ENCODE data around the gene LHFPL2. TPM values are rescaled to one million over a fixed set of nuclear protein-coding genes. Genes with fewer than 3 reads are reported as not detected.

LHFPL2 gene
- total and polyA plus RNA-seq, 9 of the 15 experiments (the other 6 are each of a cell fraction or from before 2014, with no cell fraction given) = 1.0 to 6.6 (median 4.6) TPM

DNA sequence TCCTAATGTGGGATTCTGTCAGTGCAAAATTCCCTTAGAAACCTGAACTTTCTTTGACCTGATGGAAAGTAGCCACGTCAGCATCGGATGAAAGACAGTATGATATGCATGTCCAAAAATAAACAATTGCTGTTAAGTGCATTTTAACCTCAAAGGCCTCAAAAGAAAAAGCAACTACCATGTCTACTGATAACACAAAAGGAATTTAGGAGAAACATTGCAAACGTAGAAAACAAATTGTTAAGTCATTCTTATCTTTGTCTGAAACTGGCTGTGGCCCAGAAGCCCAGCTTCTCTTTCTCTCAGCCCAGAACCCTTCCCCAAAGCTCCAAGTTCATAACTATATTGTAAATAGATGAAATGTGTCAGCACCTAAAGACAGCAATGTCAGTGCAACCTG is 11.1 kb upstream of the LHFPL2 start (continued):
- TF ChIP-seq SIN3A (IDR thresholded peaks at IDR 0.05; ENCODE audit: borderline replicate concordance in 2 of 2, control insufficient read depth in 1 of 2, low read depth in 2 of 2, low read length in 2 of 2) (no peak), NCOA2 (IDR thresholded peaks at IDR 0.05; ENCODE audit: partially characterized antibody in 2 of 2) (no peak), CBFA2T2 (conservative IDR thresholded peaks at IDR 0.05) (no peak; the same call in 1 of the 2 replicates), ESRRA (IDR thresholded peaks at IDR 0.05; ENCODE audit: borderline replicate concordance, low read depth) (peak; percentile 34; the same call in 1 of the 2 replicates), RAD51 (IDR thresholded peaks at IDR 0.05; ENCODE audit: borderline replicate concordance, low read depth) (no peak), ZNF217 (CRISPR knock-in tag; IDR thresholded peaks at IDR 0.05) (no peak), ZNF778 (CRISPR knock-in tag; IDR thresholded peaks at IDR 0.05) (no peak), KLF10 (CRISPR knock-in tag; IDR thresholded peaks at IDR 0.05) (no peak), TAL1 (IDR thresholded peaks at IDR 0.05) (peak; percentile 27; the same call in 1 of the 2 replicates), ZNF766 (CRISPR knock-in tag; conservative IDR thresholded peaks at IDR 0.05) (no peak), RFX7 (CRISPR knock-in tag; IDR thresholded peaks at IDR 0.05) (no peak), SMARCA5 (IDR thresholded peaks at IDR 0.05) (no peak), COPS2 (conservative IDR thresholded peaks at IDR 0.05) (no peak), MXI1 (IDR thresholded peaks at IDR 0.05; ENCODE audit: low read depth, low read length) (no peak)
- TF ChIP-seq, protein P1, sequence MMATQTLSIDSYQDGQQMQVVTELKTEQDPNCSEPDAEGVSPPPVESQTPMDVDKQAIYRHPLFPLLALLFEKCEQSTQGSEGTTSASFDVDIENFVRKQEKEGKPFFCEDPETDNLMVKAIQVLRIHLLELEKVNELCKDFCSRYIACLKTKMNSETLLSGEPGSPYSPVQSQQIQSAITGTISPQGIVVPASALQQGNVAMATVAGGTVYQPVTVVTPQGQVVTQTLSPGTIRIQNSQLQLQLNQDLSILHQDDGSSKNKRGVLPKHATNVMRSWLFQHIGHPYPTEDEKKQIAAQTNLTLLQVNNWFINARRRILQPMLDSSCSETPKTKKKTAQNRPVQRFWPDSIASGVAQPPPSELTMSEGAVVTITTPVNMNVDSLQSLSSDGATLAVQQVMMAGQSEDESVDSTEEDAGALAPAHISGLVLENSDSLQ (IDR thresholded peaks at IDR 0.05) = peak; percentile 64
- TF ChIP-seq, protein P2, sequence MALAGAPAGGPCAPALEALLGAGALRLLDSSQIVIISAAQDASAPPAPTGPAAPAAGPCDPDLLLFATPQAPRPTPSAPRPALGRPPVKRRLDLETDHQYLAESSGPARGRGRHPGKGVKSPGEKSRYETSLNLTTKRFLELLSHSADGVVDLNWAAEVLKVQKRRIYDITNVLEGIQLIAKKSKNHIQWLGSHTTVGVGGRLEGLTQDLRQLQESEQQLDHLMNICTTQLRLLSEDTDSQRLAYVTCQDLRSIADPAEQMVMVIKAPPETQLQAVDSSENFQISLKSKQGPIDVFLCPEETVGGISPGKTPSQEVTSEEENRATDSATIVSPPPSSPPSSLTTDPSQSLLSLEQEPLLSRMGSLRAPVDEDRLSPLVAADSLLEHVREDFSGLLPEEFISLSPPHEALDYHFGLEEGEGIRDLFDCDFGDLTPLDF (CRISPR knock-in tag; IDR thresholded peaks at IDR 0.05) = no peak
- TF ChIP-seq, protein P3, sequence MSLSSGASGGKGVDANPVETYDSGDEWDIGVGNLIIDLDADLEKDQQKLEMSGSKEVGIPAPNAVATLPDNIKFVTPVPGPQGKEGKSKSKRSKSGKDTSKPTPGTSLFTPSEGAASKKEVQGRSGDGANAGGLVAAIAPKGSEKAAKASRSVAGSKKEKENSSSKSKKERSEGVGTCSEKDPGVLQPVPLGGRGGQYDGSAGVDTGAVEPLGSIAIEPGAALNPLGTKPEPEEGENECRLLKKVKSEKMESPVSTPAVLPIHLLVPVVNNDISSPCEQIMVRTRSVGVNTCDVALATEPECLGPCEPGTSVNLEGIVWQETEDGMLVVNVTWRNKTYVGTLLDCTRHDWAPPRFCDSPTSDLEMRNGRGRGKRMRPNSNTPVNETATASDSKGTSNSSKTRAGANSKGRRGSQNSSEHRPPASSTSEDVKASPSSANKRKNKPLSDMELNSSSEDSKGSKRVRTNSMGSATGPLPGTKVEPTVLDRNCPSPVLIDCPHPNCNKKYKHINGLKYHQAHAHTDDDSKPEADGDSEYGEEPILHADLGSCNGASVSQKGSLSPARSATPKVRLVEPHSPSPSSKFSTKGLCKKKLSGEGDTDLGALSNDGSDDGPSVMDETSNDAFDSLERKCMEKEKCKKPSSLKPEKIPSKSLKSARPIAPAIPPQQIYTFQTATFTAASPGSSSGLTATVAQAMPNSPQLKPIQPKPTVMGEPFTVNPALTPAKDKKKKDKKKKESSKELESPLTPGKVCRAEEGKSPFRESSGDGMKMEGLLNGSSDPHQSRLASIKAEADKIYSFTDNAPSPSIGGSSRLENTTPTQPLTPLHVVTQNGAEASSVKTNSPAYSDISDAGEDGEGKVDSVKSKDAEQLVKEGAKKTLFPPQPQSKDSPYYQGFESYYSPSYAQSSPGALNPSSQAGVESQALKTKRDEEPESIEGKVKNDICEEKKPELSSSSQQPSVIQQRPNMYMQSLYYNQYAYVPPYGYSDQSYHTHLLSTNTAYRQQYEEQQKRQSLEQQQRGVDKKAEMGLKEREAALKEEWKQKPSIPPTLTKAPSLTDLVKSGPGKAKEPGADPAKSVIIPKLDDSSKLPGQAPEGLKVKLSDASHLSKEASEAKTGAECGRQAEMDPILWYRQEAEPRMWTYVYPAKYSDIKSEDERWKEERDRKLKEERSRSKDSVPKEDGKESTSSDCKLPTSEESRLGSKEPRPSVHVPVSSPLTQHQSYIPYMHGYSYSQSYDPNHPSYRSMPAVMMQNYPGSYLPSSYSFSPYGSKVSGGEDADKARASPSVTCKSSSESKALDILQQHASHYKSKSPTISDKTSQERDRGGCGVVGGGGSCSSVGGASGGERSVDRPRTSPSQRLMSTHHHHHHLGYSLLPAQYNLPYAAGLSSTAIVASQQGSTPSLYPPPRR (CRISPR knock-in tag; IDR thresholded peaks at IDR 0.05; ENCODE audit: borderline replicate concordance) = no peak
- TF ChIP-seq, protein P4, sequence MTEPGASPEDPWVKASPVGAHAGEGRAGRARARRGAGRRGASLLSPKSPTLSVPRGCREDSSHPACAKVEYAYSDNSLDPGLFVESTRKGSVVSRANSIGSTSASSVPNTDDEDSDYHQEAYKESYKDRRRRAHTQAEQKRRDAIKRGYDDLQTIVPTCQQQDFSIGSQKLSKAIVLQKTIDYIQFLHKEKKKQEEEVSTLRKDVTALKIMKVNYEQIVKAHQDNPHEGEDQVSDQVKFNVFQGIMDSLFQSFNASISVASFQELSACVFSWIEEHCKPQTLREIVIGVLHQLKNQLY (CRISPR knock-in tag; conservative IDR thresholded peaks at IDR 0.05) = no peak
- TF ChIP-seq, protein P5, sequence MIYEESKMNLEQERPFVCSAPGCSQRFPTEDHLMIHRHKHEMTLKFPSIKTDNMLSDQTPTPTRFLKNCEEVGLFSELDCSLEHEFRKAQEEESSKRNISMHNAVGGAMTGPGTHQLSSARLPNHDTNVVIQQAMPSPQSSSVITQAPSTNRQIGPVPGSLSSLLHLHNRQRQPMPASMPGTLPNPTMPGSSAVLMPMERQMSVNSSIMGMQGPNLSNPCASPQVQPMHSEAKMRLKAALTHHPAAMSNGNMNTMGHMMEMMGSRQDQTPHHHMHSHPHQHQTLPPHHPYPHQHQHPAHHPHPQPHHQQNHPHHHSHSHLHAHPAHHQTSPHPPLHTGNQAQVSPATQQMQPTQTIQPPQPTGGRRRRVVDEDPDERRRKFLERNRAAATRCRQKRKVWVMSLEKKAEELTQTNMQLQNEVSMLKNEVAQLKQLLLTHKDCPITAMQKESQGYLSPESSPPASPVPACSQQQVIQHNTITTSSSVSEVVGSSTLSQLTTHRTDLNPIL (CRISPR knock-in tag; IDR thresholded peaks at IDR 0.05) = no peak

All from K562 (cell line).